Mesenchymal stem cell (in vitro differentiated cells and primary cell): ENCODE data around the gene UNC13B.

ENCODE experiments used
- DNase-seq: peaks from one replicate; pipeline ENCODE4 v3.0.0-alpha.2; 2013
- H2AFZ ChIP-seq: one replicate; pipeline ENCODE4 v1.6.1; 2013; ENCODE audit warnings: low read depth, mild to moderate bottlenecking, control low read depth, inconsistent platforms, low read length, moderate library complexity
- H2AK5ac ChIP-seq: 2 replicates; pipeline ENCODE4 v1.6.1; 2013; ENCODE audit warnings: low read length, moderate library complexity, mild to moderate bottlenecking, inconsistent platforms; ENCODE audit not compliant: severe bottlenecking
- H2BK120ac ChIP-seq: one replicate; pipeline ENCODE4 v1.6.1; 2013; ENCODE audit warnings: low read depth, mild to moderate bottlenecking, inconsistent platforms, low read length, moderate library complexity
- H2BK12ac ChIP-seq, 2 experiments: one replicate each; pipeline ENCODE4 v1.6.1; 2013; ENCODE audit warnings: inconsistent platforms in 2 of 2, low read length in 2 of 2, mild to moderate bottlenecking in 2 of 2, moderate library complexity in 2 of 2, control low read depth in 1 of 2
- H2BK15ac ChIP-seq: one replicate; pipeline ENCODE4 v1.6.1; 2013; ENCODE audit warnings: mild to moderate bottlenecking, low read depth, inconsistent platforms; ENCODE audit not compliant: poor library complexity, severe bottlenecking
- H2BK5ac ChIP-seq: 2 replicates; pipeline ENCODE4 v1.6.1; 2013; ENCODE audit warnings: low read depth, mild to moderate bottlenecking, low read length, control low read depth, inconsistent platforms; ENCODE audit not compliant: poor library complexity, severe bottlenecking
- H3K14ac ChIP-seq, 2 experiments: one replicate each; pipeline ENCODE4 v1.6.1; 2013; ENCODE audit warnings: inconsistent platforms in 2 of 2, low read length in 2 of 2, control low read depth in 1 of 2, mild to moderate bottlenecking in 1 of 2, moderate library complexity in 1 of 2
- H3K18ac ChIP-seq, 2 experiments: one replicate each; pipeline ENCODE4 v1.6.1; 2013; ENCODE audit warnings: inconsistent platforms in 2 of 2, low read length in 2 of 2, control low read depth in 1 of 2, low read depth in 1 of 2, mild to moderate bottlenecking in 1 of 2
- H3K23ac ChIP-seq, 2 experiments: one replicate each; pipeline ENCODE4 v1.6.1; 2013; ENCODE audit warnings: inconsistent platforms in 2 of 2, low read length in 2 of 2, mild to moderate bottlenecking in 2 of 2, moderate library complexity in 2 of 2, control low read depth in 1 of 2
- H3K27ac ChIP-seq: 2 replicates; pipeline ENCODE4 v1.5.1; 2013; ENCODE audit warnings: mild to moderate bottlenecking, moderate library complexity, low read length, control low read depth, inconsistent platforms; ENCODE audit not compliant: poor library complexity, severe bottlenecking
- H3K27me3 ChIP-seq, 2 experiments: 2 replicates each; pipeline versions ENCODE4 v1.6.1 to v1.7.0; 2013; ENCODE audit warnings: low read length in 2 of 2, mild to moderate bottlenecking in 2 of 2, moderate library complexity in 2 of 2, control low read depth in 1 of 2, inconsistent platforms in 1 of 2; ENCODE audit not compliant: control insufficient read depth in 1 of 2, insufficient read depth in 1 of 2
- H3K36me3 ChIP-seq, 2 experiments: 2 replicates each; pipeline versions ENCODE4 v1.6.1 to v1.7.0; 2013; ENCODE audit warnings: low read length in 2 of 2, control low read depth in 1 of 2, inconsistent platforms in 1 of 2, low read depth in 1 of 2, mild to moderate bottlenecking in 1 of 2; ENCODE audit not compliant: insufficient read depth in 2 of 2, control insufficient read depth in 1 of 2
- H3K4ac ChIP-seq, 2 experiments: one replicate each; pipeline ENCODE4 v1.6.1; 2013; ENCODE audit warnings: inconsistent platforms in 2 of 2, low read length in 2 of 2, mild to moderate bottlenecking in 2 of 2, moderate library complexity in 2 of 2, control low read depth in 1 of 2, low read depth in 1 of 2
- H3K4me1 ChIP-seq: 2 replicates; pipeline ENCODE4 v1.6.1; 2013; ENCODE audit warnings: low read depth, low read length, control low read depth; ENCODE audit not compliant: control insufficient read depth, insufficient read depth
- H3K4me2 ChIP-seq: 2 replicates; pipeline ENCODE4 v1.6.1; 2013; ENCODE audit warnings: low read length, mild to moderate bottlenecking, inconsistent platforms; ENCODE audit not compliant: poor library complexity, severe bottlenecking
- H3K4me3 ChIP-seq, 2 experiments: 2 replicates each; pipeline versions ENCODE4 v1.5.1 to v1.7.0; 2013; ENCODE audit warnings: low read length in 2 of 2, mild to moderate bottlenecking in 2 of 2, control low read depth in 1 of 2, low read depth in 1 of 2; ENCODE audit not compliant: insufficient read depth in 1 of 2
- H3K79me1 ChIP-seq: replicated peaks from 2 replicates; pipeline ENCODE4 v1.6.1; 2013; ENCODE audit warnings: mild to moderate bottlenecking, control low read depth, low read length, inconsistent platforms; ENCODE audit not compliant: poor library complexity, severe bottlenecking
- H3K9ac ChIP-seq: 2 replicates; pipeline ENCODE4 v1.7.0; 2013; ENCODE audit warnings: mild to moderate bottlenecking, low read length, moderate library complexity
- H3K9me3 ChIP-seq: 2 replicates; pipeline ENCODE4 v1.7.0; 2013; ENCODE audit warnings: mild to moderate bottlenecking, low read length; ENCODE audit not compliant: control insufficient read depth
- H4K8ac ChIP-seq: one replicate; pipeline ENCODE4 v1.6.1; 2013; ENCODE audit warnings: inconsistent platforms, mild to moderate bottlenecking, low read length, moderate library complexity
- H4K91ac ChIP-seq: one replicate; pipeline ENCODE4 v1.6.1; 2013; ENCODE audit warnings: mild to moderate bottlenecking, low read length, inconsistent platforms
- WGBS: methylation state at CpG from one replicate; pipeline ENCODE4 v1.1.7; 2013; ENCODE audit warnings: mixed read lengths; 5-methylcytosine and 5-hydroxymethylcytosine counted together

Gene UNC13B

GRCh38 chr9:35254984-35255857, 93.4 kb downstream of the UNC13B start:
- no peaks in the 10 kb centered on the region for H3K36me3 ChIP-seq
- no peak overlapping the region for H3K4me3 ChIP-seq
- no peak overlapping the region for H3K4ac ChIP-seq
- H3K9ac ChIP-seq = no peak overlapping the region
- no peak overlapping the region for H2BK120ac ChIP-seq
- H4K8ac ChIP-seq = no peak overlapping the region
- H3K27ac ChIP-seq = no peak overlapping the region
- no peak overlapping the region for H2AK5ac ChIP-seq
- no peaks in the 10 kb centered on the region for H3K27me3 ChIP-seq
- H3K18ac ChIP-seq = no peak overlapping the region
- H2BK5ac ChIP-seq = no peak overlapping the region
- no peak overlapping the region for H2AFZ ChIP-seq
- no peak overlapping the region for H2BK12ac ChIP-seq
- H4K91ac ChIP-seq = no peak overlapping the region
- no peak overlapping the region for H2BK15ac ChIP-seq
- H3K79me1 ChIP-seq = no peaks in the 10 kb centered on the region
- H3K23ac ChIP-seq = no peak overlapping the region
- no peak for DNase-seq
- H3K4me2 ChIP-seq = no peak overlapping the region
- WGBS = 78% methylated on average over 5 of the region's 8 CpGs
- H3K14ac ChIP-seq = no peak overlapping the region
- peaks cover 1% of the 10 kb centered on the region for H3K4me1 ChIP-seq
- H3K9me3 ChIP-seq = no peaks in the 10 kb centered on the region

- H4K8ac ChIP-seq = no peak overlapping the region
- no peak overlapping the region for H3K9ac ChIP-seq
- no peak overlapping the region for H2AFZ ChIP-seq
- H3K18ac ChIP-seq = no peak overlapping the region
- no peaks in the 10 kb centered on the region for H3K79me1 ChIP-seq
- H3K27ac ChIP-seq = no peak overlapping the region
- DNase-seq = no peak
- H3K4ac ChIP-seq = no peak overlapping the region
- H3K4me1 ChIP-seq = peaks cover 1% of the 10 kb centered on the region
- no peak overlapping the region for H3K23ac ChIP-seq
- no peak overlapping the region for H3K14ac ChIP-seq
- no peak overlapping the region for H2AK5ac ChIP-seq
- H3K27me3 ChIP-seq = no peaks in the 10 kb centered on the region
- H2BK12ac ChIP-seq = no peak overlapping the region
- H4K91ac ChIP-seq = no peak overlapping the region
- no peaks in the 10 kb centered on the region for H3K9me3 ChIP-seq
- H2BK5ac ChIP-seq = no peak overlapping the region
- no peak overlapping the region for H2BK15ac ChIP-seq
- H3K4me3 ChIP-seq = no peak overlapping the region
- 96% methylated on average over 1 of the region's 6 CpGs for WGBS
- no peaks in the 10 kb centered on the region for H3K36me3 ChIP-seq
- no peak overlapping the region for H3K4me2 ChIP-seq
- no peak overlapping the region for H2BK120ac ChIP-seq
Observed at GRCh38 chr9:35257986-35258659, 96.3 kb downstream of the UNC13B start.

- no peak overlapping the region for H2AK5ac ChIP-seq
- H2BK5ac ChIP-seq = no peak overlapping the region
- H3K4me2 ChIP-seq = no peak overlapping the region
- H2BK12ac ChIP-seq = no peak overlapping the region
- no peaks in the 10 kb centered on the region for H3K36me3 ChIP-seq
- H2BK120ac ChIP-seq = no peak overlapping the region
- no peak overlapping the region for H3K4me3 ChIP-seq
- peaks cover 1% of the 10 kb centered on the region for H3K4me1 ChIP-seq
- H3K23ac ChIP-seq = no peak overlapping the region
- WGBS = 32% methylated on average over 3 of the region's 5 CpGs
- no peak overlapping the region for H3K14ac ChIP-seq
- no peak overlapping the region for H4K8ac ChIP-seq
- no peak overlapping the region for H3K27ac ChIP-seq
- no peak overlapping the region for H2AFZ ChIP-seq
- H3K79me1 ChIP-seq = no peaks in the 10 kb centered on the region
- no peaks in the 10 kb centered on the region for H3K9me3 ChIP-seq
- H4K91ac ChIP-seq = no peak overlapping the region
- H3K9ac ChIP-seq = peak overlapping the region; percentile 35
- DNase-seq = peak; percentile 81
- no peak overlapping the region for H2BK15ac ChIP-seq
- no peaks in the 10 kb centered on the region for H3K27me3 ChIP-seq
- H3K18ac ChIP-seq = no peak overlapping the region
- no peak overlapping the region for H3K4ac ChIP-seq
Observed at GRCh38 chr9:35258660-35259474, 97.1 kb downstream of the UNC13B start.

- Histone ChIP-seq H3K4ac (no peak overlapping the region), H2AFZ (no peak overlapping the region), H3K27me3 (no peaks in the 10 kb centered on the region), H3K9me3 (no peaks in the 10 kb centered on the region), H3K14ac (no peak overlapping the region), H4K91ac (no peak overlapping the region), H3K9ac (no peak overlapping the region), H2AK5ac (no peak overlapping the region), H3K18ac (no peak overlapping the region), H3K23ac (no peak overlapping the region), H2BK120ac (no peak overlapping the region), H3K27ac (no peak overlapping the region), H3K4me3 (no peak overlapping the region), H3K79me1 (no peaks in the 10 kb centered on the region), H2BK5ac (no peak overlapping the region), H2BK12ac (no peak overlapping the region), H3K4me2 (no peak overlapping the region), H2BK15ac (no peak overlapping the region), H3K36me3 (no peaks in the 10 kb centered on the region), H3K4me1 (peaks cover 1% of the 10 kb centered on the region), H4K8ac (no peak overlapping the region)
- DNase-seq = no peak
- WGBS = no CpG with 5 or more reads among the region's 1 CpG
Observed at GRCh38 chr9:35260186-35260585, 98.4 kb downstream of the UNC13B start.
